CD14-positive monocyte (primary cell): Measurements from ENCODE around the gene CYFIP2. TPM values are rescaled to one million over a fixed set of nuclear protein-coding genes. Genes with fewer than 3 reads are reported as not detected.

Experiments used
- DNase-seq, 3 donors: peaks; one replicate each; pipeline ENCODE4 v3.0.0-alpha.2; 2011 to 2022
- H2AFZ ChIP-seq: 2 replicates; pipeline ENCODE4 v1.6.0; 2012; ENCODE audit warnings: mild to moderate bottlenecking, low read depth, low read length, inconsistent platforms; ENCODE audit not compliant: insufficient read depth, poor library complexity, severe bottlenecking
- H3K27ac ChIP-seq, 2 donors: 1 replicate in 1 of 2; 2 replicates in 1 of 2; pipeline ENCODE4 v1.5.1; 2012 to 2013; ENCODE audit warnings: low read length in 2 of 2, control low read depth in 1 of 2, inconsistent platforms in 1 of 2, low read depth in 1 of 2, mild to moderate bottlenecking in 1 of 2
- H3K27me3 ChIP-seq, 2 donors: one replicate each; pipeline versions ENCODE4 v1.6.0 to v1.6.1; 2011 to 2013; ENCODE audit warnings: low read length in 2 of 2; ENCODE audit not compliant: control insufficient read depth in 2 of 2, insufficient read depth in 2 of 2
- H3K36me3 ChIP-seq, 2 donors: replicated peaks in 1 of 2; 1 replicate in 1 of 2; 2 replicates in 1 of 2; pipeline versions ENCODE4 v1.5.1 to v1.6.1; 2012 to 2013; ENCODE audit warnings: low read length in 2 of 2, control low read depth in 1 of 2, inconsistent platforms in 1 of 2, mild to moderate bottlenecking in 1 of 2; ENCODE audit not compliant: insufficient read depth in 2 of 2, control insufficient read depth in 1 of 2
- H3K4me1 ChIP-seq, 2 donors: 1 replicate in 1 of 2; 2 replicates in 1 of 2; pipeline versions ENCODE4 v1.5.1 to v1.6.1; 2012 to 2013; ENCODE audit warnings: low read length in 2 of 2, control low read depth in 1 of 2, inconsistent platforms in 1 of 2, mild to moderate bottlenecking in 1 of 2, moderate library complexity in 1 of 2; ENCODE audit not compliant: insufficient read depth in 2 of 2, control insufficient read depth in 1 of 2
- H3K4me2 ChIP-seq: replicated peaks from 2 replicates; pipeline ENCODE3; 2012; ENCODE audit warnings: low read length, moderate library complexity, mild to moderate bottlenecking; ENCODE audit not compliant: poor library complexity, severe bottlenecking; ENCODE audit errors: extremely low read depth
- H3K4me3 ChIP-seq, 3 experiments: fragments of 200-600 bp in 1 of 3; sonication (generic) in 1 of 3; replicated peaks in 1 of 3; 1 replicate in 2 of 3; 2 replicates in 1 of 3; pipeline ENCODE4 v1.5.1; 2011 to 2013; ENCODE audit warnings: low read length in 3 of 3, mild to moderate bottlenecking in 3 of 3, control low read depth in 2 of 3, low read depth in 2 of 3, inconsistent platforms in 1 of 3, moderate library complexity in 1 of 3
- H3K79me2 ChIP-seq: 2 replicates; pipeline ENCODE4 v1.6.0; 2012; ENCODE audit warnings: mild to moderate bottlenecking, control low read depth, inconsistent platforms, low read length, moderate library complexity; ENCODE audit not compliant: insufficient read depth
- H3K9ac ChIP-seq: 2 replicates; pipeline ENCODE4 v1.6.0; 2017; ENCODE audit warnings: low read length, mild to moderate bottlenecking; ENCODE audit not compliant: insufficient read depth, poor library complexity, severe bottlenecking
- H3K9me3 ChIP-seq, 2 donors: replicated peaks in 1 of 2; 1 replicate in 1 of 2; 2 replicates in 1 of 2; pipeline versions ENCODE4 v1.5.1 to v1.6.1; 2012 to 2013; ENCODE audit warnings: low read length in 2 of 2, control low read depth in 1 of 2; ENCODE audit not compliant: control insufficient read depth in 1 of 2, insufficient read depth in 1 of 2
- H4K20me1 ChIP-seq: 2 replicates; pipeline ENCODE4 v1.6.0; 2012; ENCODE audit warnings: mild to moderate bottlenecking, low read length, control low read depth, moderate library complexity; ENCODE audit not compliant: insufficient read depth
- H3K27ac Mint-ChIP-seq, 7 donors: one replicate each; pipeline ENCODE4 v1.8.0; 2020; ENCODE audit warnings: mild to moderate bottlenecking in 7 of 7, mixed read lengths in 7 of 7, moderate library complexity in 6 of 7, inconsistent platforms in 2 of 7
- H3K27me3 Mint-ChIP-seq, 3 donors: one replicate each; pipeline ENCODE4 v1.8.0; 2021 to 2022; ENCODE audit warnings: low read depth in 3 of 3, mild to moderate bottlenecking in 3 of 3, mixed read lengths in 3 of 3, moderate library complexity in 3 of 3, inconsistent platforms in 1 of 3
- H3K36me3 Mint-ChIP-seq, 2 donors: one replicate each; pipeline ENCODE4 v1.8.0; 2020; ENCODE audit warnings: mixed read lengths in 2 of 2, inconsistent platforms in 1 of 2, mild to moderate bottlenecking in 1 of 2
- H3K4me1 Mint-ChIP-seq: one replicate; pipeline ENCODE4 v1.8.0; 2020; ENCODE audit warnings: mild to moderate bottlenecking, mixed read lengths
- H3K4me3 Mint-ChIP-seq, 2 donors: one replicate each; pipeline ENCODE4 v1.8.0; 2020; ENCODE audit warnings: mild to moderate bottlenecking in 2 of 2, mixed read lengths in 2 of 2, moderate library complexity in 1 of 2
- H3K9me3 Mint-ChIP-seq, 7 donors: one replicate each; pipeline ENCODE4 v1.8.0; 2020 to 2022; ENCODE audit warnings: mixed read lengths in 7 of 7, mild to moderate bottlenecking in 6 of 7, moderate library complexity in 6 of 7, inconsistent platforms in 2 of 7
- WGBS: methylation state at CpG from one replicate; pipeline ENCODE4 v1.1.5; 2013; ENCODE audit warnings: missing lambda C conversion rate; ENCODE audit not compliant: insufficient coverage; 5-methylcytosine and 5-hydroxymethylcytosine counted together
- intact Hi-C, 2 donors: fragments of 100-400 bp; cut with micrococcal nuclease; formaldehyde crosslinking; loops; one replicate each; pipeline versions ENCODE4 v1.15.0 to v1.15.1; 2023
- polyA plus RNA-seq, 3 donors: library from polyadenylated mRNA; depleted of rRNA in 1 of 3; unstranded in 2 of 3; stranded (reverse) in 1 of 3; fragments of 300-500 nt in 2 of 3; fragments of >200 nt in 1 of 3; fragmentation: Illumina TruSeq in 2 of 3; gene quantifications; 1 replicate in 2 of 3; 2 replicates in 1 of 3; pipeline ENCODE4 v1.2.3, GENCODE V29; 2012 to 2021
- TF ChIP-seq, protein P1 (sequence below): fragments of 200-600 bp; IDR thresholded peaks from one replicate; pipeline ENCODE4 v1.8.0; 2022; ENCODE audit warnings: antibody characterized with exemption, mild to moderate bottlenecking

The CYFIP2 gene
- polyA plus RNA-seq, 3 donors, result 33.6 to 45.6 (median 36.0) TPM

DNA sequence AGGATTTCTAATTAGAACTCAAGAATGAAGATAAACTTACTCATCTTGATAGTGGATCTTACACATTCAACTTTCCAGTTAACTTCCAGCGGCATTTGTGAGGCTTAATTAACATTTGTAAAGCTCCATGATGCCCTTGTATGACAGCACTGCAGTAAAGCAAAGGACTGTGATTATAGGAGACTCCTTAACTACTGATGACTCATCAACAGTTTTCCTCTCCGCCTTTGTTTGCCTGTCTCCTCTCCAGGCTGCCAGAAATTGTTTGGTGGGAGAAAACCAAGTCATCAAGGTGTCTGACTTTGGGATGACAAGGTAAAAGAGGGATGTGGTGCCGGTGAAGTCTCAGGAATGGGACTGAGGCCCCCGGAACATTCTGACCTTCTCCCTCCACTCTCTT lies 20.4 kb upstream of the CYFIP2 start:
- Mint-ChIP-seq H3K27me3 (peaks cover 0 to 2% (median 2%) of the 10 kb centered on the region in 3 donors), H3K4me1 (peaks cover 17% of the 10 kb centered on the region), H3K4me3 (no peak overlapping the region), H3K27ac (no peak overlapping the region), H3K36me3 (no peaks in the 10 kb centered on the region), H3K9me3 (peaks cover 0 to 2% (median 0%) of the 10 kb centered on the region in 7 donors)
- Histone ChIP-seq H3K4me1 (peaks cover 16 to 21% of the 10 kb centered on the region in 2 donors), H4K20me1 (no peaks in the 10 kb centered on the region), H3K79me2 (no peaks in the 10 kb centered on the region), H3K9me3 (no peaks in the 10 kb centered on the region), H3K4me2 (no peak overlapping the region), H3K9ac (no peak overlapping the region), H3K27ac (no peak overlapping the region), H2AFZ (peak overlapping the region; percentile 7), H3K36me3 (no peaks in the 10 kb centered on the region), H3K27me3 (no peaks in the 10 kb centered on the region), H3K4me3 (no peak overlapping the region)
- TF ChIP-seq, protein P1, sequence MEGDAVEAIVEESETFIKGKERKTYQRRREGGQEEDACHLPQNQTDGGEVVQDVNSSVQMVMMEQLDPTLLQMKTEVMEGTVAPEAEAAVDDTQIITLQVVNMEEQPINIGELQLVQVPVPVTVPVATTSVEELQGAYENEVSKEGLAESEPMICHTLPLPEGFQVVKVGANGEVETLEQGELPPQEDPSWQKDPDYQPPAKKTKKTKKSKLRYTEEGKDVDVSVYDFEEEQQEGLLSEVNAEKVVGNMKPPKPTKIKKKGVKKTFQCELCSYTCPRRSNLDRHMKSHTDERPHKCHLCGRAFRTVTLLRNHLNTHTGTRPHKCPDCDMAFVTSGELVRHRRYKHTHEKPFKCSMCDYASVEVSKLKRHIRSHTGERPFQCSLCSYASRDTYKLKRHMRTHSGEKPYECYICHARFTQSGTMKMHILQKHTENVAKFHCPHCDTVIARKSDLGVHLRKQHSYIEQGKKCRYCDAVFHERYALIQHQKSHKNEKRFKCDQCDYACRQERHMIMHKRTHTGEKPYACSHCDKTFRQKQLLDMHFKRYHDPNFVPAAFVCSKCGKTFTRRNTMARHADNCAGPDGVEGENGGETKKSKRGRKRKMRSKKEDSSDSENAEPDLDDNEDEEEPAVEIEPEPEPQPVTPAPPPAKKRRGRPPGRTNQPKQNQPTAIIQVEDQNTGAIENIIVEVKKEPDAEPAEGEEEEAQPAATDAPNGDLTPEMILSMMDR, result no peak
- WGBS, result 100% methylated on average over 2 of the region's 4 CpGs
- no peak for DNase-seq
- intact Hi-C loops, result no loop called here

DNA sequence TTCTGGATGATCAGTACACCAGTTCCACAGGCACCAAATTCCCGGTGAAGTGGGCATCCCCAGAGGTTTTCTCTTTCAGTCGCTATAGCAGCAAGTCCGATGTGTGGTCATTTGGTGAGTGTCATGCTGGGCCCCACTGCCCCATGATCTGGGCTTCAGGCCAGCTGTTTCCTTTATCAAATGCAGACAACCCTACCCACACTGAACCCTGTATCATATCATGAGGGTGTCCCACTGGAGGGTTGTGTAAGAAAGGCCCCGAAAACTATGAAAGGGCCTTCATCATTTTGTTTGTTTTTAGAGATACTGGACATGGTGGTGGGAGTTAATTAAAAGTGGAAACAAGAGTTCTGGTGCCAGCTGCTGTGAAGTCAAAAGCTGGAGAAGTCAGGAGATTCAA lies 20.0 kb upstream of the CYFIP2 start:
- Histone ChIP-seq H3K9ac (no peak overlapping the region), H3K4me3 (no peak overlapping the region), H3K27ac (no peak overlapping the region), H3K4me1 (peaks cover 16 to 21% of the 10 kb centered on the region in 2 donors), H2AFZ (peak overlapping the region; percentile 7), H3K27me3 (no peaks in the 10 kb centered on the region), H3K4me2 (no peak overlapping the region), H4K20me1 (no peaks in the 10 kb centered on the region), H3K79me2 (no peaks in the 10 kb centered on the region), H3K9me3 (no peaks in the 10 kb centered on the region), H3K36me3 (no peaks in the 10 kb centered on the region)
- Mint-ChIP-seq H3K27ac (no peak overlapping the region), H3K36me3 (no peaks in the 10 kb centered on the region), H3K4me3 (no peak overlapping the region), H3K27me3 (peaks cover 0 to 2% (median 2%) of the 10 kb centered on the region in 3 donors), H3K4me1 (peaks cover 17% of the 10 kb centered on the region), H3K9me3 (peaks cover 0 to 2% (median 0%) of the 10 kb centered on the region in 7 donors)
- intact Hi-C loops, result no loop called here
- WGBS, result 100% methylated on average over 1 of the region's 4 CpGs
- TF ChIP-seq, protein P1, result no peak
- DNase-seq, result no peak
